Chondrocyte (in vitro differentiated cells): Measurements from ENCODE around the gene LAMB1. TPM values are rescaled to one million over a fixed set of nuclear protein-coding genes. Genes with fewer than 3 reads are reported as not detected.

Source experiments
- DNase-seq: peaks from one replicate; pipeline ENCODE4 v3.0.0; 2021; ENCODE audit warnings: mixed read lengths, low spot score
- H3K27ac Mint-ChIP-seq: one replicate; pipeline ENCODE4 v1.8.0; 2021; ENCODE audit warnings: mild to moderate bottlenecking, moderate library complexity, mixed read lengths; ENCODE audit not compliant: unreplicated experiment
- H3K27me3 Mint-ChIP-seq: 2 replicates; pipeline ENCODE4 v1.8.0; 2021; ENCODE audit warnings: low read depth, mixed read lengths
- H3K36me3 Mint-ChIP-seq: 2 replicates; pipeline ENCODE4 v1.8.0; 2021; ENCODE audit warnings: low read depth, mixed read lengths
- H3K4me1 Mint-ChIP-seq: 2 replicates; pipeline ENCODE4 v1.8.0; 2021; ENCODE audit warnings: low read depth, mild to moderate bottlenecking, mixed read lengths
- H3K4me3 Mint-ChIP-seq: one replicate; pipeline ENCODE4 v1.8.0; 2021; ENCODE audit warnings: mild to moderate bottlenecking, moderate library complexity, mixed read lengths; ENCODE audit not compliant: unreplicated experiment
- H3K9me3 Mint-ChIP-seq: 2 replicates; pipeline ENCODE4 v1.8.0; 2021; ENCODE audit warnings: low read depth, mixed read lengths
- CTCF ChIP-seq: fragments of 200-600 bp; sonication (generic); IDR thresholded peaks from 2 replicates; pipeline ENCODE4 v1.5.0; 2021; ENCODE audit warnings: antibody characterized with exemption, mild to moderate bottlenecking, moderate library complexity
- total RNA-seq: library from RNA; stranded (reverse); gene quantifications from 3 replicates; pipeline ENCODE4 v1.2.1, GENCODE V29; 2021

LAMB1 gene
- total RNA-seq, 1 donor from 2014 or later, result 466 TPM

- H3K4me1 Mint-ChIP-seq, result peaks cover 20% of the 10 kb centered on the region
- peak; percentile 58 for TF ChIP-seq CTCF
- H3K36me3 Mint-ChIP-seq, result peaks cover 39% of the 10 kb centered on the region
- no peaks in the 10 kb centered on the region for H3K9me3 Mint-ChIP-seq
- H3K27ac Mint-ChIP-seq, result peak overlapping the region; percentile 83
- H3K27me3 Mint-ChIP-seq, result no peaks in the 10 kb centered on the region
- H3K4me3 Mint-ChIP-seq, result no peak overlapping the region
- DNase-seq, result no peak
Observed at GRCh38 chr7:107966711-107967110, 36.2 kb downstream of the LAMB1 start.

- TF ChIP-seq CTCF, result no peak
- Mint-ChIP-seq H3K9me3 (no peaks in the 10 kb centered on the region), H3K4me1 (peaks cover 14% of the 10 kb centered on the region), H3K4me3 (no peak overlapping the region), H3K27me3 (no peaks in the 10 kb centered on the region), H3K36me3 (peaks cover 49% of the 10 kb centered on the region), H3K27ac (no peak overlapping the region)
- DNase-seq, result no peak
Observed at GRCh38 chr7:107964510-107964909, 38.5 kb downstream of the LAMB1 start.

GRCh38 chr7:107962817-107963216, 40.1 kb downstream of the LAMB1 start:
- H3K36me3 Mint-ChIP-seq, result peaks cover 62% of the 10 kb centered on the region
- no peak for TF ChIP-seq CTCF
- H3K4me3 Mint-ChIP-seq, result no peak overlapping the region
- DNase-seq, result no peak
- H3K9me3 Mint-ChIP-seq, result no peaks in the 10 kb centered on the region
- H3K27ac Mint-ChIP-seq, result no peak overlapping the region
- H3K27me3 Mint-ChIP-seq, result no peaks in the 10 kb centered on the region
- H3K4me1 Mint-ChIP-seq, result peaks cover 23% of the 10 kb centered on the region

- H3K27me3 Mint-ChIP-seq, result no peaks in the 10 kb centered on the region
- H3K36me3 Mint-ChIP-seq, result peaks cover 65% of the 10 kb centered on the region
- no peaks in the 10 kb centered on the region for H3K9me3 Mint-ChIP-seq
- peak overlapping the region; percentile 73 for H3K27ac Mint-ChIP-seq
- peaks cover 25% of the 10 kb centered on the region for H3K4me1 Mint-ChIP-seq
- TF ChIP-seq CTCF, result no peak
- no peak for DNase-seq
- no peak overlapping the region for H3K4me3 Mint-ChIP-seq
Observed at GRCh38 chr7:107961405-107961804, 41.6 kb downstream of the LAMB1 start.

GRCh38 chr7:107960272-107960671, 42.7 kb downstream of the LAMB1 start:
- Mint-ChIP-seq H3K4me3 (no peak overlapping the region), H3K36me3 (peaks cover 68% of the 10 kb centered on the region), H3K27me3 (no peaks in the 10 kb centered on the region), H3K27ac (peak overlapping the region; percentile 27), H3K4me1 (peaks cover 25% of the 10 kb centered on the region), H3K9me3 (no peaks in the 10 kb centered on the region)
- DNase-seq, result no peak
- no peak for TF ChIP-seq CTCF
